Endothelial cell (in vitro differentiated cells): Measurements from ENCODE around the gene SOX6. TPM values are rescaled to one million over a fixed set of nuclear protein-coding genes. Genes with fewer than 3 reads are reported as not detected.

Source experiments
- DNase-seq: peaks from one replicate; pipeline ENCODE4 v3.0.0; 2021; ENCODE audit warnings: low spot score
- H3K27ac Mint-ChIP-seq: one replicate; pipeline ENCODE4 v1.8.0; 2021; ENCODE audit warnings: mixed read lengths, inconsistent platforms; ENCODE audit not compliant: unreplicated experiment
- H3K27me3 Mint-ChIP-seq: one replicate; pipeline ENCODE4 v1.8.0; 2021; ENCODE audit warnings: mild to moderate bottlenecking, moderate library complexity, mixed read lengths, inconsistent platforms; ENCODE audit not compliant: unreplicated experiment
- H3K36me3 Mint-ChIP-seq: one replicate; pipeline ENCODE4 v1.8.0; 2021; ENCODE audit warnings: mild to moderate bottlenecking, low read depth, mixed read lengths, inconsistent platforms; ENCODE audit not compliant: unreplicated experiment
- H3K4me1 Mint-ChIP-seq: one replicate; pipeline ENCODE4 v1.8.0; 2021; ENCODE audit warnings: mild to moderate bottlenecking, mixed read lengths, inconsistent platforms; ENCODE audit not compliant: unreplicated experiment
- H3K4me3 Mint-ChIP-seq: one replicate; pipeline ENCODE4 v1.8.0; 2021; ENCODE audit warnings: mild to moderate bottlenecking, mixed read lengths, inconsistent platforms; ENCODE audit not compliant: unreplicated experiment
- H3K9me3 Mint-ChIP-seq: one replicate; pipeline ENCODE4 v1.8.0; 2021; ENCODE audit warnings: mixed read lengths, inconsistent platforms; ENCODE audit not compliant: unreplicated experiment
- total RNA-seq: library from RNA; stranded (reverse); fragmentation: NEBNext Ultra II Directional; extraction: Animal tissue kit (Norgen Biotek cat#: 25700); gene quantifications from one replicate; pipeline ENCODE4 v1.2.1, GENCODE V29; 2021; ENCODE audit not compliant: unreplicated experiment
- TF ChIP-seq, protein P1 (sequence below): fragments of 200-600 bp; sonication (generic); IDR thresholded peaks from one replicate; pipeline ENCODE4 v1.5.0; 2021; ENCODE audit warnings: antibody characterized with exemption; ENCODE audit not compliant: unreplicated experiment

Gene SOX6
- total RNA-seq, 1 donor from 2014 or later, result 21.0 TPM

GRCh38 chr11:16191212-16191867 lies 165.0 kb downstream of the SOX6 start:
- TF ChIP-seq, protein P1, sequence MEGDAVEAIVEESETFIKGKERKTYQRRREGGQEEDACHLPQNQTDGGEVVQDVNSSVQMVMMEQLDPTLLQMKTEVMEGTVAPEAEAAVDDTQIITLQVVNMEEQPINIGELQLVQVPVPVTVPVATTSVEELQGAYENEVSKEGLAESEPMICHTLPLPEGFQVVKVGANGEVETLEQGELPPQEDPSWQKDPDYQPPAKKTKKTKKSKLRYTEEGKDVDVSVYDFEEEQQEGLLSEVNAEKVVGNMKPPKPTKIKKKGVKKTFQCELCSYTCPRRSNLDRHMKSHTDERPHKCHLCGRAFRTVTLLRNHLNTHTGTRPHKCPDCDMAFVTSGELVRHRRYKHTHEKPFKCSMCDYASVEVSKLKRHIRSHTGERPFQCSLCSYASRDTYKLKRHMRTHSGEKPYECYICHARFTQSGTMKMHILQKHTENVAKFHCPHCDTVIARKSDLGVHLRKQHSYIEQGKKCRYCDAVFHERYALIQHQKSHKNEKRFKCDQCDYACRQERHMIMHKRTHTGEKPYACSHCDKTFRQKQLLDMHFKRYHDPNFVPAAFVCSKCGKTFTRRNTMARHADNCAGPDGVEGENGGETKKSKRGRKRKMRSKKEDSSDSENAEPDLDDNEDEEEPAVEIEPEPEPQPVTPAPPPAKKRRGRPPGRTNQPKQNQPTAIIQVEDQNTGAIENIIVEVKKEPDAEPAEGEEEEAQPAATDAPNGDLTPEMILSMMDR, result no peak
- Mint-ChIP-seq H3K9me3 (no peaks in the 10 kb centered on the region), H3K27ac (no peak overlapping the region), H3K27me3 (peaks cover 1% of the 10 kb centered on the region), H3K36me3 (no peaks in the 10 kb centered on the region), H3K4me3 (no peak overlapping the region), H3K4me1 (peaks cover 17% of the 10 kb centered on the region)
- no peak for DNase-seq

DNA sequence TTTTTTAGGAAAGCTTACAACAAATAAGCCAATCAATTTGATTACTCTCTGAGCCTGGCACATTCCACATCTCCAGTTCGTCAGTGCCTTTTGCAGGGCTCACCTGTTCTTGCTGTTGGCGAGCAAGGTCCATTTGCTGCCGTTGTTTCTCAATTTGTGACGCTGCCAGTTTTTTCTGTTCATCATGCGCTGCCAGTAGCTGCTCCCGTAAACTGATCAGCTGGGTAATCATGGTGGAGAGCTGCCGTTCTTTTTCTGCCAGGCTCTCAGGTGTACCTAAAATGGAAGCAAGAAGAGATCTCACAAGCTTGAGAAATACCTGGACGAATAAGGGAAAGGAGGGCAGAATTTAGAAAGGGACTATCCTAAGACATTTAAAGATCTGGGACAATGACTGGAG lies 169.7 kb downstream of the SOX6 start:
- TF ChIP-seq, protein P1, result no peak
- Mint-ChIP-seq H3K27me3 (peaks cover 1% of the 10 kb centered on the region), H3K4me3 (no peak overlapping the region), H3K4me1 (no peaks in the 10 kb centered on the region), H3K27ac (no peak overlapping the region), H3K9me3 (no peaks in the 10 kb centered on the region), H3K36me3 (no peaks in the 10 kb centered on the region)
- no peak for DNase-seq

GRCh38 chr11:16185042-16185441 lies 171.3 kb downstream of the SOX6 start:
- Mint-ChIP-seq H3K27ac (no peak overlapping the region), H3K27me3 (peaks cover 1% of the 10 kb centered on the region), H3K36me3 (no peaks in the 10 kb centered on the region)

DNA sequence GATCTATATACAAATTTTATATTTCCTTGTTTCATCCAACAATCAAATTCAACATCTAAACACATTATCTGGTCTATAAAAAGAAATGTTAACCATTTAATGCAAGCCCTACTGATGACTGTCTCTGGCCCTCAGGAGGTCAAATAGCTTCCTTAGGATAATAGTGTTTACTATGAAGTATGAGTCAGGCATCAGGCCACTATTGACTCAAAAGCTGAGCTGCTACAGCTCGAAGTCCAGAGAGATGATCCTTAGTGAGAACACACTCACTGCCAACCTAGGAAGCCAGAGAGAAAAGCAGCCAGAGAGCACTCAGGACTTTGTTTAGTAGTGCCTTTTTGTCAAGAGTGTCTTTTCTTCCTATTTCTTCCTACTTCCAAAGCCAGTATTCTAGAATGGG lies 171.8 kb downstream of the SOX6 start:
- TF ChIP-seq, protein P1, result no peak
- Mint-ChIP-seq H3K4me1 (peaks cover 3% of the 10 kb centered on the region), H3K4me3 (no peak overlapping the region), H3K27ac (no peak overlapping the region), H3K27me3 (no peaks in the 10 kb centered on the region), H3K9me3 (no peaks in the 10 kb centered on the region), H3K36me3 (no peaks in the 10 kb centered on the region)
- DNase-seq, result no peak

More at GRCh38 chr11:16185042-16185441, 171.3 kb downstream of the SOX6 start:
- TF ChIP-seq, protein P1, result no peak
- H3K9me3 Mint-ChIP-seq, result no peaks in the 10 kb centered on the region
- no peak for DNase-seq
- peaks cover 3% of the 10 kb centered on the region for H3K4me1 Mint-ChIP-seq
- no peak overlapping the region for H3K4me3 Mint-ChIP-seq

- TF ChIP-seq, protein P1, result no peak
- no peaks in the 10 kb centered on the region for H3K27me3 Mint-ChIP-seq
- no peaks in the 10 kb centered on the region for H3K9me3 Mint-ChIP-seq
- H3K36me3 Mint-ChIP-seq, result no peaks in the 10 kb centered on the region
- no peak overlapping the region for H3K4me3 Mint-ChIP-seq
- peaks cover 3% of the 10 kb centered on the region for H3K4me1 Mint-ChIP-seq
- no peak for DNase-seq
- H3K27ac Mint-ChIP-seq, result no peak overlapping the region
These were observed 173.8 kb downstream of the SOX6 start for GRCh38 chr11:16182553-16182952.
